Measurements from ENCODE around the gene SPEG. TPM values are rescaled to one million over a fixed set of nuclear protein-coding genes. Genes with fewer than 3 reads are reported as not detected.

SPEG gene
- total and polyA plus RNA-seq, 2 of the 13 experiments (the other 11 are each of a cell fraction or from before 2014, with no cell fraction given): 0.18 to 0.24 TPM

- no peak for TF ChIP-seq MLXIP (CRISPR knock-in tag; IDR thresholded peaks at IDR 0.05; ENCODE audit: borderline replicate concordance)
- TF ChIP-seq ARNT2 (CRISPR knock-in tag; IDR thresholded peaks at IDR 0.05; ENCODE audit: low read depth): no peak
- no peak for TF ChIP-seq BHLHE40 (IDR thresholded peaks at IDR 0.05; ENCODE audit: low read length)
- TF ChIP-seq, protein P1, sequence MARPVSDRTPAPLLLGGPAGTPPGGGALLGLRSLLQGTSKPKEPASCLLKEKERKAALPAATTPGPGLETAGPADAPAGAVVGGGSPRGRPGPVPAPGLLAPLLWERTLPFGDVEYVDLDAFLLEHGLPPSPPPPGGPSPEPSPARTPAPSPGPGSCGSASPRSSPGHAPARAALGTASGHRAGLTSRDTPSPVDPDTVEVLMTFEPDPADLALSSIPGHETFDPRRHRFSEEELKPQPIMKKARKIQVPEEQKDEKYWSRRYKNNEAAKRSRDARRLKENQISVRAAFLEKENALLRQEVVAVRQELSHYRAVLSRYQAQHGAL (CRISPR knock-in tag; IDR thresholded peaks at IDR 0.05; ENCODE audit: not compliant biosample characterization): no peak
- TF ChIP-seq MTERF4 (CRISPR knock-in tag; IDR thresholded peaks at IDR 0.05): no peak
- TF ChIP-seq E2F1 (CRISPR knock-in tag; IDR thresholded peaks at IDR 0.05): no peak
- peak; percentile 53; the same call in 1 of the 2 replicates for TF ChIP-seq TGIF2 (CRISPR knock-in tag; IDR thresholded peaks at IDR 0.05)
- TF ChIP-seq ZNF451 (CRISPR knock-in tag; IDR thresholded peaks at IDR 0.05): peak; percentile 84; the same call in 1 of the 2 replicates
- TF ChIP-seq PAXIP1 (CRISPR knock-in tag; conservative IDR thresholded peaks at IDR 0.05): no peak
- 0 out of 2 replicates have a peak, but pooled peaks have one; percentile 57 for TF ChIP-seq ATF6 (CRISPR knock-in tag; conservative IDR thresholded peaks at IDR 0.05)
- no peak for TF ChIP-seq PRDM15 (CRISPR knock-in tag; IDR thresholded peaks at IDR 0.05)
Observed at GRCh38 chr2:219497495-219498279, 63.0 kb downstream of the SPEG start (continued).
